ENCODE results near the gene CDC42EP1. TPM values are rescaled to one million over a fixed set of nuclear protein-coding genes. Genes with fewer than 3 reads are reported as not detected.

CDC42EP1 gene
- total RNA-seq, 1 donor from 2014 or later = 17.7 TPM

Other genes starting within 250 kb of the CDC42EP1 start
- gene ELFN2, start 133.0 kb upstream of the CDC42EP1 start, total RNA-seq = 0.22 TPM
- gene MFNG, start 74.1 kb upstream of the CDC42EP1 start, total RNA-seq = 14.4 TPM
- gene CARD10, start 41.1 kb upstream of the CDC42EP1 start, total RNA-seq = 10.3 TPM
- gene LGALS2, start 19.6 kb downstream of the CDC42EP1 start, total RNA-seq = 0.60 TPM
- 26.7 TPM for gene GGA1, start 48.4 kb downstream of the CDC42EP1 start, total RNA-seq
- gene SH3BP1, start 79.2 kb downstream of the CDC42EP1 start, total RNA-seq = 1.5 TPM
- gene PDXP, start 98.2 kb downstream of the CDC42EP1 start, total RNA-seq = 21.4 TPM
- gene LGALS1, start 115.2 kb downstream of the CDC42EP1 start, total RNA-seq = 1,345 TPM
- gene NOL12, start 125.9 kb downstream of the CDC42EP1 start, total RNA-seq = 14.1 TPM
- 90.1 TPM for gene TRIOBP, start 136.6 kb downstream of the CDC42EP1 start, total RNA-seq
- gene GCAT, start 247.5 kb downstream of the CDC42EP1 start, total RNA-seq = 44.1 TPM

Measured in Right ventricle myocardium inferior (tissue), 1 donor.